ENCODE data around the gene CREB3L2. TPM values are rescaled to one million over a fixed set of nuclear protein-coding genes. Genes with fewer than 3 reads are reported as not detected.

CREB3L2 gene
- total RNA-seq, 1 experiment from 2014 or later, result 60.6 TPM

GRCh38 chr7:138023618-138024342, 21.9 kb upstream of the CREB3L2 start:
- ATAC-seq (no peak), DNase-seq (ENCODE audit: low spot score) (no peak)
- POLR2A ChIA-PET, result no interaction called here
- Mint-ChIP-seq H3K27ac (no peak overlapping the region), H3K27me3 (ENCODE audit: low read depth) (no peaks in the 10 kb centered on the region), H3K4me1 (peaks cover 37% of the 10 kb centered on the region), H3K4me3 (no peak overlapping the region), H3K9me3 (peaks cover 42% of the 10 kb centered on the region), H3K36me3 (peaks cover 39% of the 10 kb centered on the region)
- TF ChIP-seq, protein P1, sequence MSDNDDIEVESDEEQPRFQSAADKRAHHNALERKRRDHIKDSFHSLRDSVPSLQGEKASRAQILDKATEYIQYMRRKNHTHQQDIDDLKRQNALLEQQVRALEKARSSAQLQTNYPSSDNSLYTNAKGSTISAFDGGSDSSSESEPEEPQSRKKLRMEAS (CRISPR knock-in tag; IDR thresholded peaks at IDR 0.05), result no peak
- TF ChIP-seq NR3C1 (CRISPR knock-in tag; conservative IDR thresholded peaks at IDR 0.05; ENCODE audit: low read depth) (no peak), EMX1 (CRISPR knock-in tag; IDR thresholded peaks at IDR 0.05) (no peak), ZNF138 (CRISPR knock-in tag; conservative IDR thresholded peaks at IDR 0.05) (no peak)
- CTCF ChIA-PET, result interaction anchor here (0.8 kb wide), 1 partner anchor 120 kb away, joined by 3 read pairs; no protein-coding TSS in a partner anchor

- CTCF ChIA-PET, result no interaction called here
- DNase-seq (ENCODE audit: low spot score), result no peak
- Mint-ChIP-seq H3K36me3 (peaks cover 39% of the 10 kb centered on the region), H3K27ac (no peak overlapping the region), H3K27me3 (ENCODE audit: low read depth) (no peaks in the 10 kb centered on the region), H3K4me1 (peaks cover 29% of the 10 kb centered on the region), H3K4me3 (no peak overlapping the region), H3K9me3 (peaks cover 42% of the 10 kb centered on the region)
- POLR2A ChIA-PET, result no interaction called here
- no peak for TF ChIP-seq ETV6 (CRISPR knock-in tag; IDR thresholded peaks at IDR 0.05)
- TF ChIP-seq JAZF1 (CRISPR knock-in tag; IDR thresholded peaks at IDR 0.05), result no peak
- no peak for TF ChIP-seq ZSCAN18 (CRISPR knock-in tag; IDR thresholded peaks at IDR 0.05)
- no peak for TF ChIP-seq NFATC4 (CRISPR knock-in tag; IDR thresholded peaks at IDR 0.05)
- no peak for TF ChIP-seq TEAD4 (CRISPR knock-in tag; IDR thresholded peaks at IDR 0.05)
- TF ChIP-seq FOXP1 (CRISPR knock-in tag; IDR thresholded peaks at IDR 0.05; ENCODE audit: borderline replicate concordance), result no peak
- TF ChIP-seq, protein P2, sequence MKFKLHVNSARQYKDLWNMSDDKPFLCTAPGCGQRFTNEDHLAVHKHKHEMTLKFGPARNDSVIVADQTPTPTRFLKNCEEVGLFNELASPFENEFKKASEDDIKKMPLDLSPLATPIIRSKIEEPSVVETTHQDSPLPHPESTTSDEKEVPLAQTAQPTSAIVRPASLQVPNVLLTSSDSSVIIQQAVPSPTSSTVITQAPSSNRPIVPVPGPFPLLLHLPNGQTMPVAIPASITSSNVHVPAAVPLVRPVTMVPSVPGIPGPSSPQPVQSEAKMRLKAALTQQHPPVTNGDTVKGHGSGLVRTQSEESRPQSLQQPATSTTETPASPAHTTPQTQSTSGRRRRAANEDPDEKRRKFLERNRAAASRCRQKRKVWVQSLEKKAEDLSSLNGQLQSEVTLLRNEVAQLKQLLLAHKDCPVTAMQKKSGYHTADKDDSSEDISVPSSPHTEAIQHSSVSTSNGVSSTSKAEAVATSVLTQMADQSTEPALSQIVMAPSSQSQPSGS (CRISPR knock-in tag; IDR thresholded peaks at IDR 0.05; ENCODE audit: borderline replicate concordance, low read depth), result no peak
- TF ChIP-seq CREB1 (CRISPR knock-in tag; IDR thresholded peaks at IDR 0.05), result no peak
- no peak for TF ChIP-seq SOX15 (CRISPR knock-in tag; IDR thresholded peaks at IDR 0.05)
- TF ChIP-seq, protein P3, sequence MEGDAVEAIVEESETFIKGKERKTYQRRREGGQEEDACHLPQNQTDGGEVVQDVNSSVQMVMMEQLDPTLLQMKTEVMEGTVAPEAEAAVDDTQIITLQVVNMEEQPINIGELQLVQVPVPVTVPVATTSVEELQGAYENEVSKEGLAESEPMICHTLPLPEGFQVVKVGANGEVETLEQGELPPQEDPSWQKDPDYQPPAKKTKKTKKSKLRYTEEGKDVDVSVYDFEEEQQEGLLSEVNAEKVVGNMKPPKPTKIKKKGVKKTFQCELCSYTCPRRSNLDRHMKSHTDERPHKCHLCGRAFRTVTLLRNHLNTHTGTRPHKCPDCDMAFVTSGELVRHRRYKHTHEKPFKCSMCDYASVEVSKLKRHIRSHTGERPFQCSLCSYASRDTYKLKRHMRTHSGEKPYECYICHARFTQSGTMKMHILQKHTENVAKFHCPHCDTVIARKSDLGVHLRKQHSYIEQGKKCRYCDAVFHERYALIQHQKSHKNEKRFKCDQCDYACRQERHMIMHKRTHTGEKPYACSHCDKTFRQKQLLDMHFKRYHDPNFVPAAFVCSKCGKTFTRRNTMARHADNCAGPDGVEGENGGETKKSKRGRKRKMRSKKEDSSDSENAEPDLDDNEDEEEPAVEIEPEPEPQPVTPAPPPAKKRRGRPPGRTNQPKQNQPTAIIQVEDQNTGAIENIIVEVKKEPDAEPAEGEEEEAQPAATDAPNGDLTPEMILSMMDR (IDR thresholded peaks at IDR 0.05), result no peak
- no peak for TF ChIP-seq NR2C2 (CRISPR knock-in tag; IDR thresholded peaks at IDR 0.05)
- ATAC-seq, result no peak
These were observed 20.0 kb upstream of the CREB3L2 start for GRCh38 chr7:138021889-138022288.

GRCh38 chr7:138017992-138018391, 16.1 kb upstream of the CREB3L2 start:
- no peak for DNase-seq (ENCODE audit: low spot score)
- no peak for ATAC-seq
- H3K27ac Mint-ChIP-seq, result peak overlapping the region; percentile 41; the same call in 1 of the 2 replicates
- H3K9me3 Mint-ChIP-seq, result peaks cover 14% of the 10 kb centered on the region
- H3K4me1 Mint-ChIP-seq, result peaks cover 55% of the 10 kb centered on the region
- H3K4me3 Mint-ChIP-seq, result no peak overlapping the region
- no peaks in the 10 kb centered on the region for H3K27me3 Mint-ChIP-seq (ENCODE audit: low read depth)
- ChIA-PET CTCF (interaction anchor here (1.3 to 3.9 kb wide), 2 partner anchors 15 to 780 kb away, joined by 3 to 13 read pairs; partner anchors contain the start of genes ATP6V0A4, CREB3L2 and TMEM213), POLR2A (no interaction called here)
- H3K36me3 Mint-ChIP-seq, result peaks cover 10% of the 10 kb centered on the region
- TF ChIP-seq, protein P4, sequence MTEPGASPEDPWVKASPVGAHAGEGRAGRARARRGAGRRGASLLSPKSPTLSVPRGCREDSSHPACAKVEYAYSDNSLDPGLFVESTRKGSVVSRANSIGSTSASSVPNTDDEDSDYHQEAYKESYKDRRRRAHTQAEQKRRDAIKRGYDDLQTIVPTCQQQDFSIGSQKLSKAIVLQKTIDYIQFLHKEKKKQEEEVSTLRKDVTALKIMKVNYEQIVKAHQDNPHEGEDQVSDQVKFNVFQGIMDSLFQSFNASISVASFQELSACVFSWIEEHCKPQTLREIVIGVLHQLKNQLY (CRISPR knock-in tag; IDR thresholded peaks at IDR 0.05), result no peak
- no peak for TF ChIP-seq MXD4 (CRISPR knock-in tag; IDR thresholded peaks at IDR 0.05; ENCODE audit: borderline replicate concordance)
- TF ChIP-seq ZNF425 (CRISPR knock-in tag; conservative IDR thresholded peaks at IDR 0.05), result no peak
- TF ChIP-seq, protein P5, sequence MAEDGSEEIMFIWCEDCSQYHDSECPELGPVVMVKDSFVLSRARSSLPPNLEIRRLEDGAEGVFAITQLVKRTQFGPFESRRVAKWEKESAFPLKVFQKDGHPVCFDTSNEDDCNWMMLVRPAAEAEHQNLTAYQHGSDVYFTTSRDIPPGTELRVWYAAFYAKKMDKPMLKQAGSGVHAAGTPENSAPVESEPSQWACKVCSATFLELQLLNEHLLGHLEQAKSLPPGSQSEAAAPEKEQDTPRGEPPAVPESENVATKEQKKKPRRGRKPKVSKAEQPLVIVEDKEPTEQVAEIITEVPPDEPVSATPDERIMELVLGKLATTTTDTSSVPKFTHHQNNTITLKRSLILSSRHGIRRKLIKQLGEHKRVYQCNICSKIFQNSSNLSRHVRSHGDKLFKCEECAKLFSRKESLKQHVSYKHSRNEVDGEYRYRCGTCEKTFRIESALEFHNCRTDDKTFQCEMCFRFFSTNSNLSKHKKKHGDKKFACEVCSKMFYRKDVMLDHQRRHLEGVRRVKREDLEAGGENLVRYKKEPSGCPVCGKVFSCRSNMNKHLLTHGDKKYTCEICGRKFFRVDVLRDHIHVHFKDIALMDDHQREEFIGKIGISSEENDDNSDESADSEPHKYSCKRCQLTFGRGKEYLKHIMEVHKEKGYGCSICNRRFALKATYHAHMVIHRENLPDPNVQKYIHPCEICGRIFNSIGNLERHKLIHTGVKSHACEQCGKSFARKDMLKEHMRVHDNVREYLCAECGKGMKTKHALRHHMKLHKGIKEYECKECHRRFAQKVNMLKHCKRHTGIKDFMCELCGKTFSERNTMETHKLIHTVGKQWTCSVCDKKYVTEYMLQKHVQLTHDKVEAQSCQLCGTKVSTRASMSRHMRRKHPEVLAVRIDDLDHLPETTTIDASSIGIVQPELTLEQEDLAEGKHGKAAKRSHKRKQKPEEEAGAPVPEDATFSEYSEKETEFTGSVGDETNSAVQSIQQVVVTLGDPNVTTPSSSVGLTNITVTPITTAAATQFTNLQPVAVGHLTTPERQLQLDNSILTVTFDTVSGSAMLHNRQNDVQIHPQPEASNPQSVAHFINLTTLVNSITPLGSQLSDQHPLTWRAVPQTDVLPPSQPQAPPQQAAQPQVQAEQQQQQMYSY (CRISPR knock-in tag; IDR thresholded peaks at IDR 0.05), result no peak
